ENCODE results near the gene DENND2C. TPM values are rescaled to one million over a fixed set of nuclear protein-coding genes. Genes with fewer than 3 reads are reported as not detected.

The DENND2C gene
- total and polyA plus RNA-seq, 2 of the 13 experiments (the other 11 are each of a cell fraction or from before 2014, with no cell fraction given): 0.08 to 0.33 TPM

- H3K4me3 ChIP-seq (replicated peaks in 1 of 3; ENCODE audit: insufficient read depth in 1 of 3, low read depth in 2 of 3, low read length in 3 of 3): no peak overlapping the region
- H4K20me1 ChIP-seq (ENCODE audit: insufficient read depth, low read length): no peaks in the 10 kb centered on the region
- no peak overlapping the region for H2AFZ ChIP-seq (ENCODE audit: low read length)
- POLR2A ChIA-PET: no interaction called here
- no TSS peak for BruUV-seq (replicated peaks)
- no peak overlapping the region for H3K4me2 ChIP-seq (ENCODE audit: low read depth, low read length)
- peaks cover 11% of the 10 kb centered on the region for H3K4me1 ChIP-seq (ENCODE audit: insufficient read depth, low read length)
- CTCF ChIA-PET (ENCODE audit: low intra/inter-chr PET ratio, low total read pairs): no interaction called here
- no peaks in the 10 kb centered on the region for H3K9me3 ChIP-seq (ENCODE audit: low read length)
- TF ChIP-seq TARDBP (CRISPR knock-in tag; IDR thresholded peaks at IDR 0.05): no peak
- no peak for TF ChIP-seq NR0B2 (CRISPR knock-in tag; IDR thresholded peaks at IDR 0.05)
- TF ChIP-seq ZNF318 (CRISPR knock-in tag; IDR thresholded peaks at IDR 0.05): no peak
- no peak overlapping the region for H3K27ac ChIP-seq (ENCODE audit: extremely low read length, insufficient read depth, low read length)
- intact Hi-C loops (cut with micrococcal nuclease; ENCODE audit: unreplicated experiment): no loop called here
- WGBS (ENCODE audit: low lambda C conversion rate): 90% methylated on average over 16 of the region's 16 CpGs
- H3K79me2 ChIP-seq (ENCODE audit: insufficient read depth, low read length): no peaks in the 10 kb centered on the region
- FAIRE-seq (no peak), ATAC-seq (no peak), DNase-seq (ENCODE audit: low spot score) (no peak)
- in situ Hi-C loops (cut with HindIII; ENCODE audit: extremely low pct_ligation_motif_present, low pct_unique_long_range_greater_than_20kb): no loop called here
- H3K9ac ChIP-seq (ENCODE audit: insufficient read depth, low read depth, low read length): no peak overlapping the region
- no peaks in the 10 kb centered on the region for H3K27me3 ChIP-seq (ENCODE audit: control insufficient read depth in 1 of 2, insufficient read depth in 2 of 2, low read length in 2 of 2)
- no peaks in the 10 kb centered on the region for H3K36me3 ChIP-seq (replicated peaks in 1 of 2; ENCODE audit: control insufficient read depth in 1 of 2, insufficient read depth in 2 of 2, low read length in 2 of 2)
Measured at GRCh38 chr1:114587203-114587991, 82.5 kb downstream of the DENND2C start.
